Renal cortex interstitium (tissue), 11 donors: ENCODE measurements around the gene SLA2. TPM values are rescaled to one million over a fixed set of nuclear protein-coding genes. Genes with fewer than 3 reads are reported as not detected.
"Not testable (repeated sequence)": the region's sequence is repeated elsewhere in the genome, so short reads cannot be mapped to it uniquely, and the experiment has no call there.

Experiments used
- DNase-seq, 11 donors: peaks; one replicate each; pipeline ENCODE4 v3.0.0-alpha.2; 2013; ENCODE audit warnings: low read depth in 9 of 11, low spot score in 4 of 11; ENCODE audit errors: extremely low read depth in 1 of 11
- polyA plus RNA-seq, 3 donors: library from polyadenylated mRNA; unstranded; fragments of 120-200 nt; gene quantifications; one replicate each; pipeline ENCODE4 v1.2.1, GENCODE V29; 2013; ENCODE audit not compliant: insufficient read length in 3 of 3

Gene SLA2
- polyA plus RNA-seq, 3 donors, result 0.53 to 0.62 (median 0.55) TPM

DNA sequence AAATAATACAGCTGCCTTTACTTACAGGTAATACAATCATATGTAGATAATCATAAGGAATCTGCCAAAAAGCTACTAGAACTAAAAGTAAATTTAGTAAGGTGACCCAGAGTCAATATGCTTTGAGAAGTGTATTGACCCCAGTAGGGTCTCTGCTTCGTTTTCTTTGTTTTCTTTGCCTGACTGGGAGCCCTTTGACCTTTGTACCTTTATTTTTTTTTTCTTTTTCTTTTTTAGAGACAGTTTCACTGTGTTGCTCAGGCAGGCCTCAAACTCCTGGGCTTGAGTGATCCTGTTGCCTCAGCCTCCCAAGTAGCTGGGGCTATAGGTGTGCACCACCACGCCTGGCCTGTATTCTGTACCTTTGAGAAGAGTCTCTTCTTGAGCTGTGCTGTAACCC, 22.6 kb downstream of the SLA2 start:
- no peak for DNase-seq

DNA sequence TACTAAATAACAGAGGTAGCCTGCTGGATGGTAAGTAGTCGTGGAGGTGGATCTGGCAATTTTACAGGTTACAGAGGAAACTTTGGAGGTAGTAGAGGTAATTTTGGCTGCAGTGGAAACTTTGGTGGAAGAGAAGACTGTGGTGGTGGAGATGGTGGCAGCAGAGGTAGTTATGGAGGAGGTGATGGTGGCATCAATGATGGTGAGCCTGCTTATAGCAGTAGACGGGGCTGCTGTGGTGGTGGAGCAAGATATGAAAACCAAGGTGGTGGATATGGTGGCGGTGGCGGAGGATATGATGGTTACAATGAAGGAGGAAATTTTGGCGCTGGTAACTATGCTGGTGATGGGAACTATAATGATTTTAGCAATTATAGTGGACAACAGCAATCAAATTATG, 25.1 kb downstream of the SLA2 start:
- DNase-seq, result no peak

DNA sequence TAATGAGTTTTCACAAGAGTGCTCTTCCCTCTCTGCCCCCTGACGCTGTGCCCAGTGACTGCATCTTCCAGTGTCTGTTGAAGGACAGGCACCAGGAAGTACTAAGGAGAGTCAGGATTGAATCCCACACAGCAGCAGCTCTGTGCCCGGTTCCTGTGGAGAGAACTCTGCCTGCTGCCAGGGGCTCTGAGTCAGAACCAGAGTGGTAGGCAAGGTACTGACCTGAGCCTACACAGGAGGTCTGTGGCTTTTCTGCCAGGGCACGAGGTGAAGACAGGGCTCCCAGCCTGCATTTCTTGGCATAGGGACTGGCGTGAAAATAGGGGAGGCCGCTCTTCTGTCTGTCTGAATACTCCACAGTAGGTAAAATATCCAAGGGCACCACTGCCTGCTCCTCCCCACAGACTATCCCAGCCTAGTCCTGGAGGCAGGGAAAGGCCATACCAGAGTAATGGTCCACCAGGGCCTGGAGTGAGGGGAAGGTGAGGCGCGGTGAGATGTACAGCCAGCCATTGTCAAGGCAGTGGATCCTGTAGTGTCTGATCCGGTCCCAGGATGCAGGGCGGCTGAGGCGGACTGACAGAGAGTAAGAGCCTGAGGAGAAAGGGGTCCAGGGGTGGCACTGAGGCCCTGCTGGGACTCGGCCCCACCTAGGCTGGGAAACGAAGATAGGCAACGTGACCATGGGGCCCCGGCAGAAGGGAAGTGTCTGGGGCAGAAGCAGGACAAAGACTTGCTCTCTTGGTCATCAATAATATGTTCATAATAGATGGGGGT, 31.0 kb downstream of the SLA2 start:
- no peak for DNase-seq

DNA sequence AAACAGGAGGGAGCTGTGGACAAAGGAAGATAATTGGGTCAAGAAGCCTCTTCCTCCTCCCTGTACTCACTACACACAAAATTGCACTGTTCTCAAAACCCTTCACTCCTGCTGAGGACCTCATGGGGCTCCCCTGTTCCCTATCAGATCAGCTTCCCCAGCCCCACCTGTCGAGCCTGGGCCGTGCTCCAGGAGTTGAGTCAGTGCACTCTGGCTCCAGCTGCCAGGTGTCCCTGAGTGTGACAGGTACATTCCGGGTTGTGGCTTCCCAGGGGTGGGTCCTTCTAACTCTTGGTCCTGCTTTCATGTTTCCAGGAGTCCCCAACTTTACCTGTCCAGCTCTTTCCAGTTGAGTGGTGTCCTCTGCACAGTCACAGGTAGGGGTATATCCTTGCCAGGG, 32.0 kb downstream of the SLA2 start:
- DNase-seq, result no peak

DNA sequence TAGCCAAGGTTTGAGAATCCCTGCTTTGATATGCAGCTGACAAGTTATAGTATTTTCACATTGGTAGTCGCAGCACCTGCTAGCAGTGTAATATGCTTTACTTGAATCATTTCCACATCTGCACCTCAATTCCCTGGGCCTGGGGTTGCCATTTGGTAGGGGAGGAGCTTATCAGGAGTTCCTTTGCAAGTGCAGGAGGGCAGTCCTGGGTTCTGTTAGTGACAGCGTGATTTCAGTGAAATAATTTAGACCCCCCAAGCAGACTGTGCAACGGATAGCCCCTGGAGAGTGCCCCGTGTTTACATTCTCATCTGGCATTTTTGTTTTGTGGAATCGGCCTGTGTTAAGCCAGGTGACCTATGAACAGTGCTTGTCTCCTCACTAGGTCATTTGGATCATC, 34.4 kb downstream of the SLA2 start:
- DNase-seq, result no peak

GRCh38 chr20:36608388-36608728, 37.6 kb downstream of the SLA2 start:
- DNase-seq, result not testable (repeated sequence)

DNA sequence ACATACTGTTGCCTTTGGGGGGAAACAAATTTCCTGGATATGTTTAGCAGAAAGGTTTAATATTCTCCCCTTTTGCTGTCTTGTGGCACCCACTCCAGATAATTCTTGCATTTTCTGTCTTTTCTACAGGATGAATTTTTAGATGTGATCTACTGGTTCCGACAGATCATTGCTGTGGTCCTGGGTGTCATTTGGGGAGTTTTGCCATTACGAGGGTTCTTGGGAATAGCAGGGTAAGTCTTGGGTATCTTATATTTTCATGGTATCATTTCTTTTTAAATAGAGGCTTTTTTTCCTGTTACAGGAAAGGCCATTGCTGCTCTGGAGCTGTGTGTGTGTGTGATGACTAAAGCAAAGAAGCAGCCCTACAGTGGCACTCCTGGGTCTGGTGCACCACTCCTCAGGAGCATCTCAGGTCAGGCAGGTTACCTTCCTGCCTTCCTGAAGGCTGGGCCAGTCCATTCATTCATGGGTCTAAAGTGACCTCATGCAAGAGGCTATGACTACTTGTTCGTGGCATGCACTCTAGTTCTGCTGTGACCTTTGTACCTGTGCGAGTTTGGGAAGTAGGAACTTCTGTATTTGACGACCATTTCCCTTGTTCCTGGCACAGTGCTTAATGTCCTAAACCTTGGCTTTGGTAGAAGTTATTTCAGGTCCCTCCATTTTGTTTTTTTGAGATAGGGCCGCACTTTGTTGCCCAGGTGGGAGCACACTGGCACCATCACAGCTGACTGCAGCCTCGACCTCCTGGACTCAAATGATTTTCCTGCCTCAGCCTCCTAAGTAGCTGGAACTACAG, 38.2 kb downstream of the SLA2 start:
- no peak for DNase-seq

DNA sequence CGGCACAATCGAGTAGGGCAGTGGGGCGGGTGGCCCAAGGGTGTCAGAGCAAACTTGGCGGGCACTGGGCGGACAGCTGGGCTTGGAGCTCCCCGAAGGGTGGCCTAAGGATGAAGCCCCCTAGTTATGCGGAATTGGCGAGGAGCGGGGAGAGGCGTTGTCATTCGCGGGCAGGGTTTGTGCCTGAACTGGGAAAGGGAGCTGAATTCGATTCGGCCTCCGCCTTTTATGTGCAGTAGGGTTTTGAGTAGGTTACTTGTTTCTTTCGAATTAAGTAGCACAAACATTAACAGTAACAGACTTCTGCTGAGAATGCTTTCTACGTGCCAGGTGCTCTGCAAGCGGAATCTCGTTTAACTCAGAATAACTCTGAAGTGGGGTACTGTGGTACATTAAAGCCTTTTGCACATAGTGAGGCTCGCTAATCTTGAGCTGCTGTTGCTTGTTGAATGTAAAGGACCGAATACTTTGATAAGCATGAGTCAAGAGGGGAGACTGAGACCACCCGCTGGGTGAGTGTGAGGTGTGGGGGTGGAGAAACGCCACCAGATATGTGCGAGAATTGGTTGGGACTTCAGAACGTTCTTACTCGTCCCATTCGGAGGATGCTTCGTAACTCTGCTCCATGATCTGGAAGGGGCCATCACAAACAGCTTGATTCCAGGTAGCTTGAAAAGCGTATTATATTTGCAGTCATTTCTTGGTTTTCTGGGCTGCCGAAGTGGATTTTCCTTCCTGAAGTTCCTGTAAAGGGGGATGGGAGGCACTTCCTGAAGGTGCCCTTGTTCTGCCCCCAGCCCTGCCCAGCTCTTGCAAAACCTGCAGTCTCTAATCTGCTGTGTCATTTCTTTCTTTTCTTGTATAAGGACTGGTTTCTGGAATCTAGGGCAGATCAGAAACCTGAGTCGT, 39.6 kb downstream of the SLA2 start:
- no peak for DNase-seq

DNA sequence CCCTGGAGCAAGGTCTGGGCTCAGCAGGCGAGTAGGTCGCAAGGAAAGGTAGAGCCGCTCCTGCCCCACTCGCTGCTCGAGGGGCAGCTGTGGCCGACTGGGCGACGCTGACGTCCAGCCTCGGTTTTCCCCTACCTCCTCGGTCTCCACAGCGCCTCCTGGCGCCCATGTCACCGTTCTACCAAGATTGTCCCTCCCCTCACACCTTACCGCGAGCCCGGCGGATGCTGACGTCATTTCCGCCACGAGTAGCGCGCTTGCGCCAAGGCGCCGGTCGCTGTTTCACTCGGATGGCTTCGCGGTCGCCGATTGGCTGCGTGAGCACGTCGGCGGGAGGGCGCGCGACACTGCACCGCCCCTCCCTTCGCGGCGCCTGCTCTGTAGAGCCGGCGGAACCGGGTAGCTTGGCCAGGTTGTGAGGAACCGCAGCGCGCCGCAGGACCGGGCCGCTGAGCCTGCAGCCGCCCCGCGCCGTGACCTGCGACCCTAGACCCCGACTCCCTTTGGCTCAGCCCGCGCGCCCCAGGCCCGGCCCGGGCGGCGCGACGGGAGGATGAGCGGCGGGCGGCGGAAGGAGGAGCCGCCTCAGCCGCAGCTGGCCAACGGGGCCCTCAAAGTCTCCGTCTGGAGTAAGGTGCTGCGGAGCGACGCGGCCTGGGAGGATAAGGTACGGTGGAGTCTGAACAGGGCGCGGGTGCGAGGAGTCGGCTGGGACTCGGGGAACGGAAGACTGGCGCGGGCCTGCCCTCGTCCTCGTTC, 40.4 kb downstream of the SLA2 start, which contains the start of gene RAB5IF:
RAB5IF (plus strand) TSS at position 381 of the 759 bp plus-strand sequence; CDS start at position 554, 173 bp downstream.
- DNase-seq, result peak; percentile 98 to 100 (median 99)

GRCh38 chr20:36604952-36605398, 41.0 kb downstream of the SLA2 start:
- peak in 4 of 11 donors; percentile 28 to 51 (median 29) for DNase-seq

DNA sequence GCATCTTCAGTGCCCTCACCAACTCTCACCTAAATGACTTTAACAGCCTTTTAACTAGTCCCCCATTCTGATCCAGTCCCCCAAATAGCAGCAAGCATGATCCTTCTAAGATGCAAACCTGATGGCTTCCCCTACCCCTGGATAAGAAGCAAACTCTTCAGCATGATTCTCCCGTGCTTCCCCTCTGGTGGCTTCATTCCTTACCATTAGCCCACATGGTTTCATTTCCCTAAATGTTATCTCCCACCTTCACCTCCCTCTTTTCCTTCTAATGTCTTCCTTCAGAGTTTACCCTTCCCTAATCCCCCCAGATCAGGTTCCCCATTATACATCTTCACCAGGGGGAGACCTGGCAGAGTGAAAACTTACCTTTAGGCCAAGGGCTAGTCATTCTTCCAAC, 44.5 kb downstream of the SLA2 start:
- no peak for DNase-seq

DNA sequence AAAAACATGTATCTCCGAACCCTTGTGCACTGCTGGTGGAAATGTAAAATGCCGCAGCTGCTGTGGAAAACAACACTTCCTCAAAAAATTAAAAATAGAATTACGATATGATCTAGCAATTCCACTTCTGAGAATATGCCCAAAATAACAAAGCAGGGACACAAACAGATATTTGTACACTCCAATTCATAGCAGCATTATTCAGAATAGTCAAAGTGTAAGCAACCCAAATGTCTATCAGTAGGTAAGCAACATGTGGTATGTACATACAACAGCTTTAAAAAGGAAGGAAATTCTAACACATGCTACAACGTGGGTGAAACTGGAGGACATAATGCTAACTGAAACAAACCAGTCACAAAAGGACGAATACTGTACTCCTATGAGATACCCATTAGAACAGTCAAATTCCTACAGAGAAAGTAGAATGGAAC, 46.1 kb downstream of the SLA2 start:
- no peak for DNase-seq

- no peak for DNase-seq
These were observed 52.6 kb downstream of the SLA2 start for GRCh38 chr20:36593347-36593929.

- peak in 1 of 11 donors; percentile 43 for DNase-seq
These were observed 53.9 kb downstream of the SLA2 start for GRCh38 chr20:36591854-36592641.

GRCh38 chr20:36591281-36591680, 54.7 kb downstream of the SLA2 start:
- no peak for DNase-seq

DNA sequence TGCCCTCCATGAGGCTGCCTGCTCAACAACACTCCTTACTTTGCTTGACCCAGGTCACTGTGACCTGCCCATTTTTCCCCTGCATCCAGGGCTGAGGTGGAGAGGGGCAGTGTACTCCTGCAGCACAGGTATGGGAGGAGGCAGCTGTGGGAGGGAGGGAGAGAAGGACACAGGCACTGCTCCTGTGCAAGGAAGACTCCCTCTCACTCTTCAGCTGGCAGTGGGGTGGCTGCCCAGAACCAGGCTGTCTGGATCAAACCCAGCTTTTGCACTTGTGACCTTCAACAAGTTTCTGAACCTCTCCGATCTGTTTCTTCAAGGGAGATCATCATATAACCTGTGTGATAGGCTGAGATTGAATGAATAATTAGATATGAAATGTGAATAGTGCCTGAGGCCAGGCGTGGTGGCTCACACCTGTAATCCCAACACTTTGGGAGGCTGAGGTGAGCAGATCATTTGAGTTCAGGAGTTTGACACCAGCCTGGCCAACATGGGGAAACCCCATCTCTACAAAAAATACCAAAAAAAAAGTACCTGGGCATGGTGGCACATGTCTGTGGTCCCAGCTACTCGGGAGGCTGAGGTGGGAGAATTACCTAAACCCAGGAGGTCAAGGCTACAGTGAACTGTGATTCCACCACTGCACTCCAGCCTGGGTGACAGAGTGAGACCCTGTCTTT, 58.5 kb downstream of the SLA2 start:
- no peak for DNase-seq
